HG03378 (cell line): ENCODE measurements around the gene MYO6.

Experiments used
- ATAC-seq: cut with Tn5 transposase; IDR thresholded peaks from one replicate; pipeline ENCODE4 v1.9.1; 2021; ENCODE audit warnings: mild to moderate bottlenecking, moderate library complexity; ENCODE audit not compliant: unreplicated experiment

The MYO6 gene

GRCh38 chr6:75940564-75940963, 191.5 kb downstream of the MYO6 start:
- ATAC-seq = no peak

DNA sequence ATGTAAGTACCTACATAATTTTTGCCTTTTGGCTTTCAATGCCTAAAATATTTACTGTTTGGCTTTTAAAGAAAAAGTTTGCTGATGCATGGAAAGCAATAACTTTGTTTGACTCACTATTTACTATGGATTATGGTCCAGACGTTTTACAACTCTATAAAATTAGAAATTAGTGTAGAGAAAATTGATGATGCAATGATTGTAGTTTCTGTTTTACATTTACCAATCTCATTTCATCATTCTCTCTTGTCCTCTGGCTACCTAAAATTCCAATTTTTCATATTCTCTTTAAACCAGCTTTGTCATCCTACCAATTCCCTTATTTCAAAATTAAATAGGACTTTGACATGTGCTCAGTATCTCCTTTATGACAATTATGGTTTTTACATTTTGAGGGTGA, 192.5 kb downstream of the MYO6 start:
- no peak for ATAC-seq

- ATAC-seq = no peak
Observed at GRCh38 chr6:75943381-75943780, 194.3 kb downstream of the MYO6 start.

DNA sequence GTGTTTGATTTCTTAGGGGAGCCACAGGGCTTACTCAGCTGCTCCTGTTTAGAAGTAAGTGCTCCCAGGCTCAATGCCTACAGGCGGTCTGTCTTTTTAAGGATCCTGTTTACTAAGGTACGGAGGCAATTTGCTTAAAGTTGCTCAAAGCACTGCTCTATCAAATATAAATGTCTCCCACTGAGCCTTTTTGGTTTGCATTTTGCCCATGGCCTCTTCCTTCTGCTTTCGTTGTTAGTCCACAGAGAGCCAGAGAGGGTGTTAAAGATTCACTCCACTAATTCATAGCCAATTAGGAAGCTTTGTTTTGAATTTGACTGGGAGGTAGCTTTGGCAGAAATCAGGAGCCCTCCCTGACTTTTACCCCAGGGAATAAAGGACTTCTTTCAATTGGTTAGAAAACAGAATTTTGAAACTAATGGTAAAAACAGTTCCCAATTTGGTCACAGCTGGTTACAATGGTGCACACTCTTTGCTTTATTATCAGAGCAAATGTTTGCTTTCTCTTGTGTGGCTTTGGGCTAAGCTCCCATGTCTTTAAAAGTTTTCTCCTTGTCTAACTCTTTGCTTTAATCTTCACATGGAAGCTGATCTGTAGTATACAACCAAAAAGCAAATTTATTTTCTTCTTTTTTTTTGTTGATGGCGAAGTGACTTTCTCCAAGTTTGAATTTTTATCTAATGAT, 197.2 kb downstream of the MYO6 start:
- peak; percentile 72 for ATAC-seq

- ATAC-seq = no peak
Observed at GRCh38 chr6:75947935-75948334, 198.9 kb downstream of the MYO6 start.

GRCh38 chr6:75952128-75952527, 203.1 kb downstream of the MYO6 start:
- ATAC-seq = no peak

DNA sequence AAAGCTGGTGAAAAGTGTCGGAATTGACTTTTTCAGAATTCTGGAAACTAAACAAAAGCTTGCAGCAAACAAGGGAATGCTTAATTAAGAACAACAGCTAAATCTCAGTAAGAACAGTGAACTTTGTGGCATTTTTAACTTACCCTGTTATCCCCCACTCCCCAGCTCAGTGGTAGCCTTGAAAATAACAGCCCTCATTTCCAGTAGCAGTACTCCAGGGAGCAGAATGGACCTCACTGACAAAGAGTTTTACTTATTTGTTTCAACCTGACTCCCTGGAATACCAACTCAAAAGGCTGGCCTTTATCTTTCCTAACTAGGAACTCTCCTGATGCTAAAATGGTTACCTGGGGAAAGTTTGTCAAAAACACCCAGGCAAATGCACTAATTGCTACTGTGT, 214.5 kb downstream of the MYO6 start:
- ATAC-seq = no peak

DNA sequence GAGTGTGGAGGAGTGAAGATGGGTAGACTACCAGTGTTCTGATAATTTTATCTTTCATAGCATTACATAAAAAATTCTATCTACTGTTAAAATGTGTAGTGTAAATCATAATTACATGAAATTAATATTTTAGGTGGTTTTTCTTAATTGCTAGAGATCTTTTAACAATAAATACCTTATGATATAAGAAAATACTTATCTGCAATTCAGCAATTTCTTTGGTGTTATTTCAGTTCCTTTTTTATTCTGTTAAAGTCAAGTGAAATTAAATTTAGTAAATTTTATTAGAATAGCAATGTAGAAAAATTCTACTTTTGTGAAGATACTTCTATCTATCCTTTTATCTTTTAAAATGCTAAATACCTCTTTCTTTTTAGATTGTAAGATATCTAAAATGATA, 219.1 kb downstream of the MYO6 start:
- ATAC-seq = no peak
